Dedifferentiated amniotic fluid mesenchymal stem cell (primary cell): ENCODE data around the gene NEMP1.
"Not testable (repeated sequence)": the region's sequence is repeated elsewhere in the genome, so short reads cannot be mapped to it uniquely, and the experiment has no call there.

ENCODE experiments used
- DNase-seq: peaks from one replicate; pipeline ENCODE4 v3.0.0-alpha.2; 2016; ENCODE audit errors: extremely low spot score

NEMP1 gene

GRCh38 chr12:57029457-57029856 lies 49.1 kb downstream of the NEMP1 start:
- no peak for DNase-seq

- DNase-seq, result no peak
These were observed 50.8 kb downstream of the NEMP1 start for GRCh38 chr12:57027805-57028153.

- no peak for DNase-seq
These were observed 51.4 kb downstream of the NEMP1 start for GRCh38 chr12:57027011-57027804.

- no peak for DNase-seq
These were observed 53.4 kb downstream of the NEMP1 start for GRCh38 chr12:57025196-57025595.

- not testable (repeated sequence) for DNase-seq
These were observed 56.3 kb downstream of the NEMP1 start for GRCh38 chr12:57022324-57022723.

- DNase-seq, result no peak
These were observed 58.4 kb downstream of the NEMP1 start for GRCh38 chr12:57019983-57020719.

- DNase-seq, result no peak
These were observed 59.7 kb downstream of the NEMP1 start for GRCh38 chr12:57018906-57019305.

- not testable (repeated sequence) for DNase-seq
These were observed 60.2 kb downstream of the NEMP1 start for GRCh38 chr12:57018353-57018752.

- no peak for DNase-seq
These were observed 62.2 kb downstream of the NEMP1 start, which contains the start of gene TAC3 for GRCh38 chr12:57016348-57016747. TAC3 (minus strand) TSS chr12:57016529; CDS start chr12:57015797, 732 bp downstream.

- no peak for DNase-seq
These were observed 65.8 kb downstream of the NEMP1 start for GRCh38 chr12:57012600-57013465.

GRCh38 chr12:57011438-57012424 lies 66.9 kb downstream of the NEMP1 start:
- no peak for DNase-seq

GRCh38 chr12:57010627-57011247 lies 67.9 kb downstream of the NEMP1 start:
- DNase-seq, result no peak

- no peak for DNase-seq
These were observed 68.5 kb downstream of the NEMP1 start for GRCh38 chr12:57009949-57010626.

- peak; percentile 70 for DNase-seq
These were observed 70.4 kb downstream of the NEMP1 start for GRCh38 chr12:57008178-57008577.

- DNase-seq, result no peak
These were observed 71.6 kb downstream of the NEMP1 start for GRCh38 chr12:57006809-57007475.

- DNase-seq, result peak; percentile 20
These were observed 72.4 kb downstream of the NEMP1 start, which contains the start of gene ZBTB39 for GRCh38 chr12:57005980-57006808. ZBTB39 (minus strand) TSS chr12:57006546; CDS start chr12:57004917, 1,629 bp downstream.
